ENCODE results near the gene TNRC18. TPM values are rescaled to one million over a fixed set of nuclear protein-coding genes. Genes with fewer than 3 reads are reported as not detected.
"Not testable (repeated sequence)": the region's sequence is repeated elsewhere in the genome, so short reads cannot be mapped to it uniquely, and the experiment has no call there.

The TNRC18 gene
- total RNA-seq, 1 donor from 2014 or later = 104 TPM

DNA sequence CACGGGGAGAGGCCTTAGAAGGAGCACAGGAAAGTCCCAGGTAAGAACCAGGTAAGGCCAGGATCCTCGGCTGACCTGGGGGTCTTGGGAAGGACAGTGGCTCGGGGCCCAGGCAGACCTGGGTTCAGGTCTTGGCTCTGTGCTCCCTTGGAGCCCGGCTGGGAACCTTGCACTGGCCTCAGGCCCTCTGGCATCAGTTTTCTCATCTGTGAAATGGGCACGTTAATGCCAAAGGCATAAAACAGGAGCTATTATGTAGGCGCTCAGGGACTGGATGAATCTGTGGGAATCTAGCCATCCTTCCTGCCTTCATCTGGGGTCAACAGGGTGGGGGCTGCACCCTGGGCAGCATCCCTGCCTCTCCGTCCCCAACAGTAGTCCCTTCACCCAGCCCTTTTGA lies 149.2 kb downstream of the TNRC18 start:
- Histone ChIP-seq H3K4me1 (no peaks in the 10 kb centered on the region), H3K4me3 (no peak overlapping the region), H3K9me3 (no peaks in the 10 kb centered on the region), H3K27me3 (ENCODE audit: low read depth) (no peaks in the 10 kb centered on the region), H3K36me3 (no peaks in the 10 kb centered on the region), H3K27ac (no peak overlapping the region)
- ATAC-seq (no peak), DNase-seq (no peak)
- intact Hi-C loops (cut with DNase I) = no loop called here
- TF ChIP-seq, protein P1, sequence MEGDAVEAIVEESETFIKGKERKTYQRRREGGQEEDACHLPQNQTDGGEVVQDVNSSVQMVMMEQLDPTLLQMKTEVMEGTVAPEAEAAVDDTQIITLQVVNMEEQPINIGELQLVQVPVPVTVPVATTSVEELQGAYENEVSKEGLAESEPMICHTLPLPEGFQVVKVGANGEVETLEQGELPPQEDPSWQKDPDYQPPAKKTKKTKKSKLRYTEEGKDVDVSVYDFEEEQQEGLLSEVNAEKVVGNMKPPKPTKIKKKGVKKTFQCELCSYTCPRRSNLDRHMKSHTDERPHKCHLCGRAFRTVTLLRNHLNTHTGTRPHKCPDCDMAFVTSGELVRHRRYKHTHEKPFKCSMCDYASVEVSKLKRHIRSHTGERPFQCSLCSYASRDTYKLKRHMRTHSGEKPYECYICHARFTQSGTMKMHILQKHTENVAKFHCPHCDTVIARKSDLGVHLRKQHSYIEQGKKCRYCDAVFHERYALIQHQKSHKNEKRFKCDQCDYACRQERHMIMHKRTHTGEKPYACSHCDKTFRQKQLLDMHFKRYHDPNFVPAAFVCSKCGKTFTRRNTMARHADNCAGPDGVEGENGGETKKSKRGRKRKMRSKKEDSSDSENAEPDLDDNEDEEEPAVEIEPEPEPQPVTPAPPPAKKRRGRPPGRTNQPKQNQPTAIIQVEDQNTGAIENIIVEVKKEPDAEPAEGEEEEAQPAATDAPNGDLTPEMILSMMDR (IDR thresholded peaks at IDR 0.05) = no peak

DNA sequence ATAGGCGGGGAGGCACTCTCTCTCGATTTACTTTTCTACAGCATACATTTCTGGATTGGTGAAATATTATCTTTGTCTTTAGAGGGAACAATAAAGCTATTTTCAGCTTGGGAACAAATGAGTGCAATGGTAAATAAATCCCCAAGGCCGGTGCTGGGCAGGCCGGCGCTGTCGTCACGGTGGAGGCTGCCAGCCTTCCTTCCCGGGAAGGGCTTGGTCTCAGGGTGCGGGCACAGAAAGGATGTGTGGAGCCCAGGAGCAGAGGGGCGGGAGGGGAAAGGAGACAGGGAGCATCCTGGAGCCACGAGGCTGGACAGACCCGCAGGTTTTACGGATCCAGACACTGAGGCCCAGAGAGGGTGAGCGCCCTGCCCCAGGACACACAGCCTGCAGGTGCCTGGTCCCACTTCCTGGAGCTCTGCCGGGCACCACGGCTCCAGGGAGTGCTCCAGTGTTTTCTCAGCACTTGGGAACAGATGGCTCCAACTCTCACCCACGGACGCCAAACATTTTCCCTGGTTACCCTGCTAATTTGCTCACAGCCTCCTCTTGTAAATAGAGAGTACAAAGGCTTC lies 149.7 kb downstream of the TNRC18 start:
- DNase-seq; H3K9me3 ChIP-seq; intact Hi-C loops (cut with DNase I); H3K4me3 ChIP-seq; H3K4me1 ChIP-seq; H3K27ac ChIP-seq; H3K36me3 ChIP-seq; H3K27me3 ChIP-seq (ENCODE audit: low read depth): not testable (repeated sequence)
- ATAC-seq = peak; percentile 13 to 20

DNA sequence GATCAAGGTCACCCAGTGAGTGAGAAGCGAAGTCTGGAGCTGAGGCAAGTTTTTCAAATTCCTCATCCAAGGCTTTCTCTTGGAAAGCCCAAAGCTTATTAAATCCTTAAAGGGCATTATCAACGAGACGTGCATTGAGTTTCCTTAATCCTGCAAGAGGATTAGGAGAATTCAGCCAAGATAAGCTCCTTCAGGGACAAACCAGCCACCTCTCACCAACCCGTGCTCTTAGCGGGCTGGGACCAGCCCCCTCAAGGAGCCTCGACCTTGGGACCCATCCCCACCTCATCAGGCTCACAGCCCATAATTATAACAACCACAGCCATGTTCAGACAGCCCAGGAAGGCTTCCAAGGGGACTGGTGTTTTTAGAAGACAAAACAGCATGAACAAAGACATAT lies 152.8 kb downstream of the TNRC18 start:
- TF ChIP-seq, protein P1 (IDR thresholded peaks at IDR 0.05) = no peak
- Histone ChIP-seq H3K36me3 (no peaks in the 10 kb centered on the region), H3K4me1 (no peaks in the 10 kb centered on the region), H3K27ac (no peak overlapping the region), H3K4me3 (no peak overlapping the region), H3K9me3 (no peaks in the 10 kb centered on the region), H3K27me3 (ENCODE audit: low read depth) (no peaks in the 10 kb centered on the region)
- intact Hi-C loops (cut with DNase I) = no loop called here
- no peak for ATAC-seq
- no peak for DNase-seq

DNA sequence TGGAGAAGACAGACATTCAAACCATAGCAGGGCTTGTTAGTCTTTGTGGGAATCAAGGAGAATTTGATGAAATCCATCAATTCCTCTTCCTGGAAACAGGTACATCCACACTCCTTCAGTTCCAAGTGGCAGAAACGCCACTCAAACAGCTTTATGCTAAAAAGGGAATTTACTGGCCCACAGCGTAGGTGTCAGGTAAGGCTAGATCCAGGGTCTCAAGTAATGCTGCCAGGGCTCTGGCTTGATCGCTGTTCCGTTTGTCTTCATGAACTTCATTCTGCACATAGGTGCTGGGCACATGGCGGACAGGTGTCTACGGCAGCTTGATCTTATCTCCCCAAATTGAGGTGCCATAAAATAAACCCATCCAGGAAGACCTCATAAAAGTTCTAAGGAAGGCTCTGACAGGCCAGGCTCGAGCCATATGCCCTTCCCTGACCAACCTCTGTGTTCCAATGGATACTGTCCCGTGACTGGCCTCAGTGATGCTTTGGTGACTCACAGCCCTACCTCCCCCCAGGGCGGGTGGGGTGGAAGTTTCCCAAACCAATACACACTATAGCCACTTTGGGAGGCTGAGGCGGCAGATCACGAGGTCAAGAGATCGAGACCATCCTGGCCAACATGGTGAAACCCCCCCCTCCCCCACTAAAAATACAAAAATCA lies 153.5 kb downstream of the TNRC18 start:
- DNase-seq; intact Hi-C loops (cut with DNase I); H3K27ac ChIP-seq; H3K4me1 ChIP-seq; ATAC-seq; H3K27me3 ChIP-seq (ENCODE audit: low read depth); H3K36me3 ChIP-seq; H3K4me3 ChIP-seq; H3K9me3 ChIP-seq: not testable (repeated sequence)

- H3K27ac ChIP-seq; H3K4me1 ChIP-seq; intact Hi-C loops (cut with DNase I); H3K4me3 ChIP-seq; H3K9me3 ChIP-seq; H3K27me3 ChIP-seq (ENCODE audit: low read depth); ATAC-seq; H3K36me3 ChIP-seq: not testable (repeated sequence)
- peak; percentile 64 for DNase-seq
Observed at GRCh38 chr7:5267829-5268228, 155.8 kb downstream of the TNRC18 start.

GRCh38 chr7:5266191-5267028 lies 157.2 kb downstream of the TNRC18 start:
- Histone ChIP-seq H3K4me1 (no peaks in the 10 kb centered on the region), H3K27me3 (ENCODE audit: low read depth) (no peaks in the 10 kb centered on the region), H3K4me3 (no peak overlapping the region), H3K9me3 (no peaks in the 10 kb centered on the region), H3K27ac (no peak overlapping the region), H3K36me3 (no peaks in the 10 kb centered on the region)
- TF ChIP-seq, protein P1 (IDR thresholded peaks at IDR 0.05) = no peak
- intact Hi-C loops (cut with DNase I) = no loop called here
- DNase-seq = no peak
- no peak for ATAC-seq
